Measurements from ENCODE around the gene FAM114A2. TPM values are rescaled to one million over a fixed set of nuclear protein-coding genes. Genes with fewer than 3 reads are reported as not detected.

The FAM114A2 gene
- total RNA-seq, 2 experiments from 2014 or later, result 16.5 to 33.2 TPM

- Histone ChIP-seq H3K79me2 (ENCODE audit: insufficient read depth, low read depth, low read length) (no peaks in the 10 kb centered on the region), H2AFZ (ENCODE audit: low read length) (no peak overlapping the region), H3K4me1 (ENCODE audit: insufficient read depth, low read length, poor library complexity, severe bottlenecking) (peaks cover 19% of the 10 kb centered on the region), H3K4me2 (ENCODE audit: low read length) (no peak overlapping the region), H3K4me3 (ENCODE audit: low read depth, low read length, poor library complexity, severe bottlenecking) (no peak overlapping the region), H3K9me3 (ENCODE audit: low read length) (no peaks in the 10 kb centered on the region), H3K9me2 (ENCODE audit: insufficient read depth, low read length) (no peaks in the 10 kb centered on the region), H3K36me3 (ENCODE audit: insufficient read depth, low read length) (no peaks in the 10 kb centered on the region), H4K20me1 (ENCODE audit: insufficient read depth, low read length) (no peaks in the 10 kb centered on the region), H3K27ac (ENCODE audit: low read depth, low read length, poor library complexity, severe bottlenecking) (no peak overlapping the region)
- no TSS peak for BruUV-seq (replicated peaks)
- no peak for TF ChIP-seq EZH2phosphoT487 (IDR thresholded peaks at IDR 0.05; ENCODE audit: borderline replicate concordance, low read depth, low read length)
- TF ChIP-seq, protein P1, sequence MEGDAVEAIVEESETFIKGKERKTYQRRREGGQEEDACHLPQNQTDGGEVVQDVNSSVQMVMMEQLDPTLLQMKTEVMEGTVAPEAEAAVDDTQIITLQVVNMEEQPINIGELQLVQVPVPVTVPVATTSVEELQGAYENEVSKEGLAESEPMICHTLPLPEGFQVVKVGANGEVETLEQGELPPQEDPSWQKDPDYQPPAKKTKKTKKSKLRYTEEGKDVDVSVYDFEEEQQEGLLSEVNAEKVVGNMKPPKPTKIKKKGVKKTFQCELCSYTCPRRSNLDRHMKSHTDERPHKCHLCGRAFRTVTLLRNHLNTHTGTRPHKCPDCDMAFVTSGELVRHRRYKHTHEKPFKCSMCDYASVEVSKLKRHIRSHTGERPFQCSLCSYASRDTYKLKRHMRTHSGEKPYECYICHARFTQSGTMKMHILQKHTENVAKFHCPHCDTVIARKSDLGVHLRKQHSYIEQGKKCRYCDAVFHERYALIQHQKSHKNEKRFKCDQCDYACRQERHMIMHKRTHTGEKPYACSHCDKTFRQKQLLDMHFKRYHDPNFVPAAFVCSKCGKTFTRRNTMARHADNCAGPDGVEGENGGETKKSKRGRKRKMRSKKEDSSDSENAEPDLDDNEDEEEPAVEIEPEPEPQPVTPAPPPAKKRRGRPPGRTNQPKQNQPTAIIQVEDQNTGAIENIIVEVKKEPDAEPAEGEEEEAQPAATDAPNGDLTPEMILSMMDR (conservative IDR thresholded peaks at IDR 0.05; ENCODE audit: low read length), result no peak
- DNase-seq (ENCODE audit: low spot score), result no peak
- intact Hi-C loops (cut with micrococcal nuclease; ENCODE audit: unreplicated experiment), result no loop called here
- CTCF ChIA-PET (ENCODE audit: unreplicated experiment), result no interaction called here
- POLR2A ChIA-PET, result interaction anchor here (0.7 to 2.3 kb wide), 4 partner anchors 11 to 562 kb away, joined by 3 to 12 read pairs (median 4); no protein-coding TSS in a partner anchor
Measured at GRCh38 chr5:154063372-154063771, 24.7 kb upstream of the FAM114A2 start.

GRCh38 chr5:154060606-154061005 lies 21.9 kb upstream of the FAM114A2 start:
- Histone ChIP-seq H3K36me3 (ENCODE audit: insufficient read depth, low read length) (peaks cover 3% of the 10 kb centered on the region), H3K4me1 (ENCODE audit: insufficient read depth, low read length, poor library complexity, severe bottlenecking) (peaks cover 26% of the 10 kb centered on the region), H2AFZ (ENCODE audit: low read length) (no peak overlapping the region), H3K27ac (ENCODE audit: low read depth, low read length, poor library complexity, severe bottlenecking) (no peak overlapping the region), H3K79me2 (ENCODE audit: insufficient read depth, low read depth, low read length) (no peaks in the 10 kb centered on the region), H3K9me3 (ENCODE audit: low read length) (no peaks in the 10 kb centered on the region), H3K4me3 (ENCODE audit: low read depth, low read length, poor library complexity, severe bottlenecking) (no peak overlapping the region), H4K20me1 (ENCODE audit: insufficient read depth, low read length) (no peaks in the 10 kb centered on the region), H3K4me2 (ENCODE audit: low read length) (no peak overlapping the region), H3K9me2 (ENCODE audit: insufficient read depth, low read length) (no peaks in the 10 kb centered on the region)
- no peak for DNase-seq (ENCODE audit: low spot score)
- no TSS peak for BruUV-seq (replicated peaks)
- intact Hi-C loops (cut with micrococcal nuclease; ENCODE audit: unreplicated experiment), result no loop called here
- POLR2A ChIA-PET, result interaction anchor here (0.6 to 1.2 kb wide), 4 partner anchors 9 to 535 kb away, joined by 3 to 4 read pairs (median 4); no protein-coding TSS in a partner anchor
- TF ChIP-seq EZH2phosphoT487 (IDR thresholded peaks at IDR 0.05; ENCODE audit: borderline replicate concordance, low read depth, low read length), result no peak
- TF ChIP-seq, protein P1 (conservative IDR thresholded peaks at IDR 0.05; ENCODE audit: low read length), result no peak
- CTCF ChIA-PET (ENCODE audit: unreplicated experiment), result no interaction called here

GRCh38 chr5:154059583-154059982 lies 20.9 kb upstream of the FAM114A2 start:
- POLR2A ChIA-PET, result interaction anchor here (0.7 to 2.4 kb wide), 7 partner anchors 10 to 349 kb away, joined by 3 to 19 read pairs (median 4); partner anchors contain the start of genes FAM114A2 and MFAP3
- intact Hi-C loops (cut with micrococcal nuclease; ENCODE audit: unreplicated experiment), result no loop called here

More at GRCh38 chr5:154059583-154059982, 20.9 kb upstream of the FAM114A2 start:
- BruUV-seq (replicated peaks), result no TSS peak
- CTCF ChIA-PET (ENCODE audit: unreplicated experiment), result no interaction called here
- Histone ChIP-seq H3K4me1 (ENCODE audit: insufficient read depth, low read length, poor library complexity, severe bottlenecking) (peaks cover 26% of the 10 kb centered on the region), H3K36me3 (ENCODE audit: insufficient read depth, low read length) (peaks cover 13% of the 10 kb centered on the region), H3K4me3 (ENCODE audit: low read depth, low read length, poor library complexity, severe bottlenecking) (no peak overlapping the region), H2AFZ (ENCODE audit: low read length) (no peak overlapping the region), H3K79me2 (ENCODE audit: insufficient read depth, low read depth, low read length) (no peaks in the 10 kb centered on the region), H3K4me2 (ENCODE audit: low read length) (peak overlapping the region; percentile 57; the same call in 1 of the 2 replicates), H3K9me3 (ENCODE audit: low read length) (no peaks in the 10 kb centered on the region), H3K27ac (ENCODE audit: low read depth, low read length, poor library complexity, severe bottlenecking) (no peak overlapping the region), H4K20me1 (ENCODE audit: insufficient read depth, low read length) (no peaks in the 10 kb centered on the region), H3K9me2 (ENCODE audit: insufficient read depth, low read length) (no peaks in the 10 kb centered on the region)
- TF ChIP-seq, protein P1 (conservative IDR thresholded peaks at IDR 0.05; ENCODE audit: low read length), result no peak
- TF ChIP-seq EZH2phosphoT487 (IDR thresholded peaks at IDR 0.05; ENCODE audit: borderline replicate concordance, low read depth, low read length), result no peak
- no peak for DNase-seq (ENCODE audit: low spot score)

Data from OCI-LY7 (cell line).